ENCODE measurements around the gene PDZRN4. TPM values are rescaled to one million over a fixed set of nuclear protein-coding genes. Genes with fewer than 3 reads are reported as not detected.
"Not testable (repeated sequence)": the region's sequence is repeated elsewhere in the genome, so short reads cannot be mapped to it uniquely, and the experiment has no call there.

PDZRN4 gene
- total RNA-seq, 2 donors from 2014 or later = 0.89 to 1.6 TPM

- no peaks in the 10 kb centered on the region for H3K27me3 ChIP-seq
- H3K36me3 ChIP-seq = no peaks in the 10 kb centered on the region
- H3K9me3 ChIP-seq = no peaks in the 10 kb centered on the region
- no peak for DNase-seq (ENCODE audit: low spot score)
- no peak overlapping the region for H3K27ac ChIP-seq
- no peak for TF ChIP-seq CTCF (IDR thresholded peaks at IDR 0.05)
- peaks cover 0 to 4% of the 10 kb centered on the region in 2 donors for H3K4me1 ChIP-seq
- no peak overlapping the region for H3K4me3 ChIP-seq
These were observed 114.9 kb downstream of the PDZRN4 start for GRCh38 chr12:41302979-41303403.

- Histone ChIP-seq H3K9me3 (peaks cover 0 to 7% of the 10 kb centered on the region in 2 donors), H3K27me3 (no peaks in the 10 kb centered on the region), H3K4me3 (no peak overlapping the region), H3K4me1 (peaks cover 0 to 4% of the 10 kb centered on the region in 2 donors), H3K27ac (no peak overlapping the region), H3K36me3 (no peaks in the 10 kb centered on the region)
- no peak for TF ChIP-seq CTCF (IDR thresholded peaks at IDR 0.05)
- no peak for DNase-seq (ENCODE audit: low spot score)
These were observed 116.4 kb downstream of the PDZRN4 start for GRCh38 chr12:41304526-41304925.

- DNase-seq (ENCODE audit: low spot score) = no peak
- no peak for TF ChIP-seq CTCF (IDR thresholded peaks at IDR 0.05)
- Histone ChIP-seq H3K27me3 (no peaks in the 10 kb centered on the region), H3K27ac (no peak overlapping the region), H3K4me3 (no peak overlapping the region), H3K4me1 (no peaks in the 10 kb centered on the region), H3K36me3 (no peaks in the 10 kb centered on the region), H3K9me3 (peaks cover 0 to 7% of the 10 kb centered on the region in 2 donors)
These were observed 122.2 kb downstream of the PDZRN4 start for GRCh38 chr12:41310367-41310766.

GRCh38 chr12:41311883-41312282 is 123.8 kb downstream of the PDZRN4 start:
- H3K27me3 ChIP-seq = no peaks in the 10 kb centered on the region
- peaks cover 0 to 7% of the 10 kb centered on the region in 2 donors for H3K9me3 ChIP-seq
- no peak for TF ChIP-seq CTCF (IDR thresholded peaks at IDR 0.05)

GRCh38 chr12:41312451-41312850 is 124.3 kb downstream of the PDZRN4 start:
- H3K9me3 ChIP-seq; H3K36me3 ChIP-seq; H3K4me1 ChIP-seq; DNase-seq (ENCODE audit: low spot score); H3K27me3 ChIP-seq; H3K4me3 ChIP-seq; H3K27ac ChIP-seq: not testable (repeated sequence)

More at GRCh38 chr12:41311883-41312282, 123.8 kb downstream of the PDZRN4 start:
- Histone ChIP-seq H3K4me1 (no peaks in the 10 kb centered on the region), H3K27ac (no peak overlapping the region), H3K4me3 (no peak overlapping the region), H3K36me3 (no peaks in the 10 kb centered on the region)
- DNase-seq (ENCODE audit: low spot score) = no peak

GRCh38 chr12:41325336-41325735 is 137.2 kb downstream of the PDZRN4 start:
- no peak for TF ChIP-seq CTCF (IDR thresholded peaks at IDR 0.05)
- H3K27me3 ChIP-seq = no peaks in the 10 kb centered on the region
- H3K36me3 ChIP-seq = no peaks in the 10 kb centered on the region
- H3K4me3 ChIP-seq = no peak overlapping the region
- no peak for DNase-seq (ENCODE audit: low spot score)
- H3K27ac ChIP-seq = no peak overlapping the region
- H3K4me1 ChIP-seq = no peaks in the 10 kb centered on the region
- no peaks in the 10 kb centered on the region for H3K9me3 ChIP-seq
